GM23338 (cell line): ENCODE results near the gene POP7. TPM values are rescaled to one million over a fixed set of nuclear protein-coding genes. Genes with fewer than 3 reads are reported as not detected.
A peak's percentile ranks its signal among the peaks of the same experiment; 100 is the strongest.

Source experiments
- ATAC-seq: fragments of 200-7000 bp; cut with Tn5 transposase; 3 replicates; pipeline ENCODE4 v1.9.1; 2020
- DNase-seq: peaks from one replicate; pipeline ENCODE4 v3.0.0-alpha.2; 2015; ENCODE audit warnings: low spot score
- H2AFZ ChIP-seq: fragments of 200-600 bp; sonication (generic); 2 replicates; pipeline ENCODE4 v1.8.0; 2016; ENCODE audit warnings: antibody characterized with exemption, mild to moderate bottlenecking, moderate library complexity
- H3F3A ChIP-seq: fragments of 200-600 bp; sonication (generic); replicated peaks from 2 replicates; pipeline ENCODE4 v1.8.0; 2017; ENCODE audit warnings: antibody characterized with exemption, mixed run types, low read depth
- H3K27ac ChIP-seq: fragments of 200-600 bp; sonication (generic); 2 replicates; pipeline ENCODE4 v1.6.1; 2016; ENCODE audit warnings: low read depth
- H3K27me3 ChIP-seq: fragments of 200-600 bp; sonication (generic); 2 replicates; pipeline ENCODE4 v1.8.0; 2016; ENCODE audit warnings: mild to moderate bottlenecking, mixed run types, moderate library complexity; ENCODE audit not compliant: insufficient read depth
- H3K36me3 ChIP-seq: fragments of 200-600 bp; sonication (generic); 2 replicates; pipeline ENCODE4 v1.8.0; 2016; ENCODE audit warnings: mild to moderate bottlenecking; ENCODE audit not compliant: insufficient read depth
- H3K4me1 ChIP-seq: fragments of 200-600 bp; sonication (generic); 2 replicates; pipeline ENCODE4 v1.8.0; 2016; ENCODE audit warnings: mild to moderate bottlenecking, moderate library complexity; ENCODE audit not compliant: insufficient read depth
- H3K4me2 ChIP-seq: fragments of 200-600 bp; sonication (generic); 2 replicates; pipeline ENCODE4 v1.7.1; 2017; ENCODE audit warnings: mixed run types
- H3K4me3 ChIP-seq: fragments of 200-600 bp; sonication (generic); 2 replicates; pipeline ENCODE4 v1.6.1; 2016; ENCODE audit warnings: mixed run types
- H3K79me2 ChIP-seq: fragments of 200-600 bp; sonication (generic); replicated peaks from 2 replicates; pipeline ENCODE4 v1.8.0; 2017; ENCODE audit warnings: mild to moderate bottlenecking; ENCODE audit not compliant: insufficient read depth
- H3K9me2 ChIP-seq: fragments of 200-600 bp; sonication (generic); 2 replicates; pipeline ENCODE4 v1.8.0; 2017; ENCODE audit not compliant: insufficient read depth
- H4K20me1 ChIP-seq: fragments of 200-600 bp; sonication (generic); replicated peaks from 2 replicates; pipeline ENCODE4 v1.8.0; 2017; ENCODE audit warnings: mild to moderate bottlenecking; ENCODE audit not compliant: insufficient read depth
- H3K27ac Mint-ChIP-seq: 2 replicates; pipeline ENCODE4 v1.8.0; 2020; ENCODE audit warnings: inconsistent platforms, mild to moderate bottlenecking, moderate library complexity, mixed read lengths
- H3K27me3 Mint-ChIP-seq: 3 replicates; pipeline ENCODE4 v1.8.0; 2022; ENCODE audit warnings: low read depth, mild to moderate bottlenecking, moderate library complexity, mixed read lengths, inconsistent platforms; ENCODE audit not compliant: insufficient read depth, poor library complexity
- H3K36me3 Mint-ChIP-seq: 3 replicates; pipeline ENCODE4 v1.8.0; 2021; ENCODE audit warnings: low read depth, mild to moderate bottlenecking, inconsistent platforms, moderate library complexity, mixed read lengths
- H3K4me1 Mint-ChIP-seq: 3 replicates; pipeline ENCODE4 v1.8.0; 2020; ENCODE audit warnings: mild to moderate bottlenecking, inconsistent platforms, mixed read lengths
- H3K4me3 Mint-ChIP-seq: 3 replicates; pipeline ENCODE4 v1.8.0; 2021; ENCODE audit warnings: moderate library complexity, mild to moderate bottlenecking, inconsistent platforms, mixed read lengths
- H3K9me3 Mint-ChIP-seq: 3 replicates; pipeline ENCODE4 v1.8.0; 2020; ENCODE audit warnings: moderate library complexity, mild to moderate bottlenecking, inconsistent platforms, mixed read lengths
- CREB1 ChIP-seq: fragments of 250-450 bp; sonication (Bioruptor Pico); IDR thresholded peaks from 2 replicates; pipeline ENCODE4 v1.5.0; 2020; ENCODE audit warnings: low read depth, mild to moderate bottlenecking, moderate library complexity
- EZH2phosphoT487 ChIP-seq: fragments of 200-600 bp; sonication (generic); IDR thresholded peaks from one replicate; pipeline ENCODE4 v1.8.1; 2018; ENCODE audit warnings: antibody characterized with exemption; ENCODE audit not compliant: unreplicated experiment
- NANOG ChIP-seq: IDR thresholded peaks from 2 replicates; pipeline ENCODE4 v1.6.1; 2016; ENCODE audit warnings: antibody characterized with exemption, borderline replicate concordance
- STAT1 ChIP-seq: IDR thresholded peaks from one replicate; pipeline ENCODE4 v1.6.1; 2016; ENCODE audit warnings: antibody characterized with exemption; ENCODE audit not compliant: unreplicated experiment
- ZNF114 ChIP-seq: fragments of 250-450 bp; sonication (Bioruptor Pico); IDR thresholded peaks from 2 replicates; pipeline ENCODE4 v1.5.0; 2020; ENCODE audit warnings: mild to moderate bottlenecking, moderate library complexity
- polyA plus RNA-seq: library from polyadenylated mRNA; unstranded; fragments of >200 nt; fragmentation: Nextera tagmentation; extraction: Ambion mirVana; gene quantifications from 2 replicates; pipeline ENCODE4 v1.2.1, GENCODE V29; 2016
- total RNA-seq: library from RNA; depleted of rRNA; stranded (reverse); fragments of >200 nt; shearing (Covaris generic); gene quantifications from 2 replicates; pipeline ENCODE4 v1.2.3, GENCODE V29; 2014
- TF ChIP-seq, protein P1 (sequence below): fragments of 250-450 bp; sonication (Bioruptor Pico); IDR thresholded peaks from 2 replicates; pipeline ENCODE4 v1.5.0; 2020; ENCODE audit warnings: mild to moderate bottlenecking, moderate library complexity
- TF ChIP-seq, protein P2 (sequence below): IDR thresholded peaks from 2 replicates; pipeline ENCODE4 v1.6.1; 2016; ENCODE audit warnings: antibody characterized with exemption

The POP7 gene
- total and polyA plus RNA-seq, 2 experiments from 2014 or later, result 110 to 216 TPM

DNA sequence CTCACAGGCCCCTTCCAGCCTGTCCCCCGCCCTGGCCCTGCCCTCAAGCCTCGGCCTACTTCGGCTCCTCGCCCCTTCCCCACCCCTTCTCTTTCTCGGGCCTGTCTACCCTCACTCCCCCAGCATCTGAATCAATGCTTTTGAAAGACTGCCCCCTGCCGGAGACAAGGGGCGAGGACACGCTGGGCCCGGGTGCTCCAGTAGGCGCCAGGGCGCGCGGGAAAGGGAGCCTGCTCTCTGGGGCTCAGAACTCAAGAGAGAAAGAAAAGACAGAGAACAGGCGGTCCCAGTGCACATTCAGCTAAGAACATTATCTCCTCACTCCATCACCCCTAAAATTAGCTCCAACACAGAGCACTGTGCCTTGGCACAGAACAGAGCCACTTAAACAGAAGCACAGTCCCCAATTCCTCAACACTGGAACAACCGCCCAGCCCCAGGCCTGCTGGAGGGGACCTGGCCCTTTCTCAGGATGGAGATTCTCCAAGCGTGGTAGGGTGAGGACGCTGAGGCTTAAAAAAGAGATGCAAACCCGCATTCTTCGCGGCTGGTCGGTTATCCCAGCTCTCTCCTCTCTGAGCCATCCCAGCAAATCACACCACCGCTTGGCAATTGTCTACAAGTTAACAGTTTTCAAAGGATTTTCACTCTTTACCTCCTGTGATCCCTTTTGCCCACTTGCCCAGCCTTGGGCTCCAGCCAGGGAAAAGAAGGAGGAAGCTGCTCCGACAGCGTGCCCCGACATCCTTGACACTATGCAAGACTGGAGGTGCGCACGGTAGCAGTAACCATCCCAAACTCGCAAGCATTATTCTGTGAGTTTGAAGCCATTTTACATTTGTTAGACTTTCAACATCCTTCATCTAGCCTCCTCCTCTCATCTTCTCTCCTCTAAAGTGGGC, 14.0 kb upstream of the POP7 start (continued):
- TF ChIP-seq, protein P1, sequence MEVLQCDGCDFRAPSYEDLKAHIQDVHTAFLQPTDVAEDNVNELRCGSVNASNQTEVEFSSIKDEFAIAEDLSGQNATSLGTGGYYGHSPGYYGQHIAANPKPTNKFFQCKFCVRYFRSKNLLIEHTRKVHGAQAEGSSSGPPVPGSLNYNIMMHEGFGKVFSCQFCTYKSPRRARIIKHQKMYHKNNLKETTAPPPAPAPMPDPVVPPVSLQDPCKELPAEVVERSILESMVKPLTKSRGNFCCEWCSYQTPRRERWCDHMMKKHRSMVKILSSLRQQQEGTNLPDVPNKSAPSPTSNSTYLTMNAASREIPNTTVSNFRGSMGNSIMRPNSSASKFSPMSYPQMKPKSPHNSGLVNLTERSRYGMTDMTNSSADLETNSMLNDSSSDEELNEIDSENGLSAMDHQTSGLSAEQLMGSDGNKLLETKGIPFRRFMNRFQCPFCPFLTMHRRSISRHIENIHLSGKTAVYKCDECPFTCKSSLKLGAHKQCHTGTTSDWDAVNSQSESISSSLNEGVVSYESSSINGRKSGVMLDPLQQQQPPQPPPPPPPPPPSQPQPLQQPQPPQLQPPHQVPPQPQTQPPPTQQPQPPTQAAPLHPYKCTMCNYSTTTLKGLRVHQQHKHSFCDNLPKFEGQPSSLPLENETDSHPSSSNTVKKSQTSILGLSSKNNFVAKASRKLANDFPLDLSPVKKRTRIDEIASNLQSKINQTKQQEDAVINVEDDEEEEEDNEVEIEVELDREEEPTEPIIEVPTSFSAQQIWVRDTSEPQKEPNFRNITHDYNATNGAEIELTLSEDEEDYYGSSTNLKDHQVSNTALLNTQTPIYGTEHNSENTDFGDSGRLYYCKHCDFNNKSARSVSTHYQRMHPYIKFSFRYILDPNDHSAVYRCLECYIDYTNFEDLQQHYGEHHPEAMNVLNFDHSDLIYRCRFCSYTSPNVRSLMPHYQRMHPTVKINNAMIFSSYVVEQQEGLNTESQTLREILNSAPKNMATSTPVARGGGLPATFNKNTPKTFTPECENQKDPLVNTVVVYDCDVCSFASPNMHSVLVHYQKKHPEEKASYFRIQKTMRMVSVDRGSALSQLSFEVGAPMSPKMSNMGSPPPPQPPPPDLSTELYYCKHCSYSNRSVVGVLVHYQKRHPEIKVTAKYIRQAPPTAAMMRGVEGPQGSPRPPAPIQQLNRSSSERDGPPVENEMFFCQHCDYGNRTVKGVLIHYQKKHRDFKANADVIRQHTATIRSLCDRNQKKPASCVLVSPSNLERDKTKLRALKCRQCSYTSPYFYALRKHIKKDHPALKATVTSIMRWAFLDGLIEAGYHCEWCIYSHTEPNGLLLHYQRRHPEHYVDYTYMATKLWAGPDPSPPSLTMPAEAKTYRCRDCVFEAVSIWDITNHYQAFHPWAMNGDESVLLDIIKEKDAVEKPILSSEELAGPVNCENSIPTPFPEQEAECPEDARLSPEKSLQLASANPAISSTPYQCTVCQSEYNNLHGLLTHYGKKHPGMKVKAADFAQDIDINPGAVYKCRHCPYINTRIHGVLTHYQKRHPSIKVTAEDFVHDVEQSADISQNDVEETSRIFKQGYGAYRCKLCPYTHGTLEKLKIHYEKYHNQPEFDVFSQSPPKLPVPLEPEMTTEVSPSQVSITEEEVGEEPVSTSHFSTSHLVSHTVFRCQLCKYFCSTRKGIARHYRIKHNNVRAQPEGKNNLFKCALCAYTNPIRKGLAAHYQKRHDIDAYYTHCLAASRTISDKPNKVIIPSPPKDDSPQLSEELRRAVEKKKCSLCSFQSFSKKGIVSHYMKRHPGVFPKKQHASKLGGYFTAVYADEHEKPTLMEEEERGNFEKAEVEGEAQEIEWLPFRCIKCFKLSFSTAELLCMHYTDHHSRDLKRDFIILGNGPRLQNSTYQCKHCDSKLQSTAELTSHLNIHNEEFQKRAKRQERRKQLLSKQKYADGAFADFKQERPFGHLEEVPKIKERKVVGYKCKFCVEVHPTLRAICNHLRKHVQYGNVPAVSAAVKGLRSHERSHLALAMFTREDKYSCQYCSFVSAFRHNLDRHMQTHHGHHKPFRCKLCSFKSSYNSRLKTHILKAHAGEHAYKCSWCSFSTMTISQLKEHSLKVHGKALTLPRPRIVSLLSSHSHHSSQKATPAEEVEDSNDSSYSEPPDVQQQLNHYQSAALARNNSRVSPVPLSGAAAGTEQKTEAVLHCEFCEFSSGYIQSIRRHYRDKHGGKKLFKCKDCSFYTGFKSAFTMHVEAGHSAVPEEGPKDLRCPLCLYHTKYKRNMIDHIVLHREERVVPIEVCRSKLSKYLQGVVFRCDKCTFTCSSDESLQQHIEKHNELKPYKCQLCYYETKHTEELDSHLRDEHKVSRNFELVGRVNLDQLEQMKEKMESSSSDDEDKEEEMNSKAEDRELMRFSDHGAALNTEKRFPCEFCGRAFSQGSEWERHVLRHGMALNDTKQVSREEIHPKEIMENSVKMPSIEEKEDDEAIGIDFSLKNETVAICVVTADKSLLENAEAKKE (CRISPR knock-in tag), result no peak
- TF ChIP-seq ZNF114 (CRISPR knock-in tag), result no peak
- no peak for TF ChIP-seq STAT1

DNA sequence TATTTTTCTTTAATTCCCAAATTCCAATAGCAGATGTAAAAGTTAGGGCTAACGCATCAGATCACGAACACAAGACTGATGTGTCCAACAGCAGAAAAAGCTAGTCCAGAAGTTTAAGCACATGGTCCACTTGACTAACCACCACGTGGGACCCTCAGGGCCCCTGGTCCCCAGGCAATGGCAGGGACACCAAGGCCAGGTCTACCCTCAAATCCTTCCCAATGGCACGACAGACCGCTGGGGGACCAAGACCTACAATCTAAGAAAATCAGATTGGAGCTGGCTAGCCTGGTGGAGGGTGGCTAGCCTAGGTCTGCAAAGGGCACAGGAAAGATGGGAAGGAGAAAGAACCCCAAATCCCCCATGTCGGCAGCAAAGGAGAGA, 13.4 kb upstream of the POP7 start:
- Mint-ChIP-seq H3K4me1 (peaks cover 42% of the 10 kb centered on the region), H3K36me3 (peaks cover 39% of the 10 kb centered on the region), H3K9me3 (peaks cover 8% of the 10 kb centered on the region; the same call in 2 of the 3 replicates), H3K27ac (peak overlapping the region; percentile 97), H3K27me3 (peaks cover 27% of the 10 kb centered on the region), H3K4me3 (peak overlapping the region; percentile 96)
- Histone ChIP-seq H2AFZ (no peak overlapping the region), H3K4me3 (peak overlapping the region; percentile 96), H3K4me1 (peaks cover 22% of the 10 kb centered on the region), H4K20me1 (peaks cover 41% of the 10 kb centered on the region), H3K27me3 (no peaks in the 10 kb centered on the region), H3K9me2 (no peaks in the 10 kb centered on the region), H3K4me2 (peak overlapping the region; percentile 98), H3F3A (peaks cover 25% of the 10 kb centered on the region), H3K79me2 (peaks cover 67% of the 10 kb centered on the region), H3K36me3 (peaks cover 9% of the 10 kb centered on the region), H3K27ac (peak overlapping the region; percentile 82; the same call in 1 of the 2 replicates)
- ATAC-seq (no peak), DNase-seq (no peak)
- no peak for TF ChIP-seq EZH2phosphoT487
- no peak for TF ChIP-seq CREB1
- TF ChIP-seq, protein P1 (CRISPR knock-in tag), result no peak
- TF ChIP-seq, protein P2, sequence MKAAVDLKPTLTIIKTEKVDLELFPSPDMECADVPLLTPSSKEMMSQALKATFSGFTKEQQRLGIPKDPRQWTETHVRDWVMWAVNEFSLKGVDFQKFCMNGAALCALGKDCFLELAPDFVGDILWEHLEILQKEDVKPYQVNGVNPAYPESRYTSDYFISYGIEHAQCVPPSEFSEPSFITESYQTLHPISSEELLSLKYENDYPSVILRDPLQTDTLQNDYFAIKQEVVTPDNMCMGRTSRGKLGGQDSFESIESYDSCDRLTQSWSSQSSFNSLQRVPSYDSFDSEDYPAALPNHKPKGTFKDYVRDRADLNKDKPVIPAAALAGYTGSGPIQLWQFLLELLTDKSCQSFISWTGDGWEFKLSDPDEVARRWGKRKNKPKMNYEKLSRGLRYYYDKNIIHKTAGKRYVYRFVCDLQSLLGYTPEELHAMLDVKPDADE, result no peak
- no peak for TF ChIP-seq NANOG
